HG03097 (cell line): ENCODE results near the gene NCEH1.
"Not testable (repeated sequence)": the region's sequence is repeated elsewhere in the genome, so short reads cannot be mapped to it uniquely, and the experiment has no call there.

Experiments
- ATAC-seq: cut with Tn5 transposase; IDR thresholded peaks from one replicate; pipeline ENCODE4 v1.9.1; 2021; ENCODE audit not compliant: unreplicated experiment, low FRiP score

Gene NCEH1

DNA sequence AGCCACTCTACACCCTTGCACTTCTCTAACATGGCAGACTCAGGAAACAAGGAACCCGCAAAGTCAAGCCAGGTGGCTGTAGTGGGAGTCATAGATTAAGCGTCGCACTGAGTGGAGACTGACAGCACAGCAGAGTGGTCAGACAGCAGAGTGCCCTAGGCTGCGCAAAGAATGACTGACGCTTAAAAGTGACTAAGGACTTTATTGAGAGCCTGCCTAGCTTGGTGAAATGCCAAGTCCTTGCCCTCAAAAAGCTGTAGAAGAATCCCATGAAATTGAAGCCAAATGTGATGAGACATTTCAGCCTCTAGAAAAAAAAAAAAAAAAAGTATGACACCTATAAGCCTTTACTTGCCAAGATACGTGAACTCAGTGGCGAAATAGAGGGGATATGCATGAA, 30.2 kb downstream of the NCEH1 start:
- no peak for ATAC-seq

- ATAC-seq: no peak
Measured at GRCh38 chr3:172679599-172679998, 31.3 kb downstream of the NCEH1 start.

- no peak for ATAC-seq
Measured at GRCh38 chr3:172678068-172678467, 32.8 kb downstream of the NCEH1 start.

DNA sequence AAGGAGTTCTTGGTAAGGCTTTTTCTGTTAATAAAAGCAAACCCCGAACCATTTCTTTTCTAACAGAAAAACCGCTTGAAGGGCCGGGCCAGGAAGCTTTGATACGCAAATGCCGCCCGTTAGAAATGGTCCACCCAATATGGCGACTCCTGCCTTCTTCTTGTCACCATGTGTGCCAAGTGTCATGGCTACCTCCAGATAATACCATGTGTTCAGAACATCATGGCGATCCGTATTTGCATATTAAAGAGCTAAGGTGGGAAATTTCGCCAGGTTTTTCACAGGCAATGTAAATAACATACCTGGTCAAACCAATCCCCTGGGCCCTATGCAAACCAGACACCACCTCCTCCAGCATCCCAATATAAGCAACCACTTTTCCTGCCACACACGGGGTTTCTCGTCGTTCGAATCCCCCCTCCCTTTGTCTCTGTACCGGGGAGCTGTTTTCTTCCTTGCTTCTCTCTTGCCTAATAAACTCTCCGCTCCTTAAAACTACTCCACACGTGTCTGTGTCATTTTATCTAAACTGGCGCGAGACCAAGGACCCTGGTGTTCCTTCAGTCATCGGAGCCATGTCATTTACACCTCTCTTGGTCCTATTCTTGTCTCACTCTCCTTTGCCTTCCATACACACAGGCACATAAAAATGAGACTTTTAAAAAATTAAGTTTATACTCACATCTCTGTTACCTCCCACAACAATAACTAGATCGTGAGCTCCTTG, 34.5 kb downstream of the NCEH1 start:
- no peak for ATAC-seq

GRCh38 chr3:172675441-172676193, 35.2 kb downstream of the NCEH1 start:
- no peak for ATAC-seq

- no peak for ATAC-seq
Measured at GRCh38 chr3:172673210-172673679, 37.6 kb downstream of the NCEH1 start.

DNA sequence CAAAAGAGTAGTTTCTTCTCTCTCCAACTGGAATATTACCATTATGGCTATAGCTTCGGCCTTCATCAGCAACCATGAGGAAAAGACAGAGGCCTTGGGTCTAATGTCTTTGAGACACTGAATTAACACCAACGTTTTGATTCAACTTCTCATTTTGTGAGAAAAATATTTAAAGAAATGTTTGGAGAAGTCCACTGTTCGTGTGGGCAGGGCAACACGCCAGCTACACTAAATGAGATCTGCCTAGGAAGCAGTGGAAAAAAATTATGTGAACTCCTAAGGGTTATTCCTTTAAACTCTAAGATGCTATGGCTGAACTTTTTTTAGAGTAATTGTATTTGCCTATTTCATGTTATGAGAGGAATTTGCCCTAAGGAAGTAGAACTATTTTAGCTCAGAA, 41.8 kb downstream of the NCEH1 start:
- no peak for ATAC-seq

GRCh38 chr3:172666873-172667694, 43.8 kb downstream of the NCEH1 start:
- peak; percentile 91 for ATAC-seq

- ATAC-seq: no peak
Measured at GRCh38 chr3:172666181-172666872, 44.5 kb downstream of the NCEH1 start.

- not testable (repeated sequence) for ATAC-seq
Measured at GRCh38 chr3:172665510-172665909, 45.4 kb downstream of the NCEH1 start.

GRCh38 chr3:172660421-172660820, 50.4 kb downstream of the NCEH1 start:
- ATAC-seq: not testable (repeated sequence)

GRCh38 chr3:172659246-172660002, 51.4 kb downstream of the NCEH1 start:
- ATAC-seq: no peak

- ATAC-seq: no peak
Measured at GRCh38 chr3:172658344-172659245, 52.3 kb downstream of the NCEH1 start.

DNA sequence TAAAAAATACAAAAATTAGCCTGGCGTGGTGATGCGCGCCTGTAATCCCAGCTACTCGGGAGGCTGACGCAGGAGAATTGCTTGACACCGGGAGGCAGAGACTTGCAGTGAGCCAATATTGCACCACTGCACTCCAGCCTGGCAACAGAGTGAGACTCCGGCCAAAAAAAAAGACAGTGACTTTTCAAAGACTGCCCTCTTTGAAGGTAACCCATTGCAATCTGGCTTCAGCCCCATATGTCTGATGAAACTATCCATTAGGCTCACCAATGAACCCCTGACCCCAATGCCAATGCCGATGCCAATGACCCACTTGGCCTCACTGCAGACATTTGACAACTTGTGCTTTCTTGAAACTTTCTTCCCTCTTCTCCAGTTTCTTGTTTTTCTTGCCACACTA, 54.3 kb downstream of the NCEH1 start:
- ATAC-seq: no peak

DNA sequence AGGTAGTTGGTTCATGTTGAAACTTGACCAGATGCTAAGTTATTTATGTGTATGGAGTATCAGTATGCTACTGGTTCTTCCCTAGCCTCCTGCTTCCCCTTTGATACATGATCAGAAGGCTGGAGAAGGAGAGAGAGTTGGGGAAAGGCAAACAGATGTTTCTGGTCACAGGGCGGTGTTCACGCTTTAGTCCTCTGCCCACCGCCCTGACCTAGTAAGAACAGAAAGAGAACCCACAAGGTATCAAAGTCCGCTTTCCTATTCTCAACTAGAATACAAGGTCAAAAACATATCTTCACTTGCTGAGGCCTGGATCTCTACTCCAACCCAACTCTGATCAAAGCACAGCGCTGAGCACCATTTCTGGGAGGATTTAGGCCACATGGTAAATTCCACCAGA, 55.5 kb downstream of the NCEH1 start:
- no peak for ATAC-seq

DNA sequence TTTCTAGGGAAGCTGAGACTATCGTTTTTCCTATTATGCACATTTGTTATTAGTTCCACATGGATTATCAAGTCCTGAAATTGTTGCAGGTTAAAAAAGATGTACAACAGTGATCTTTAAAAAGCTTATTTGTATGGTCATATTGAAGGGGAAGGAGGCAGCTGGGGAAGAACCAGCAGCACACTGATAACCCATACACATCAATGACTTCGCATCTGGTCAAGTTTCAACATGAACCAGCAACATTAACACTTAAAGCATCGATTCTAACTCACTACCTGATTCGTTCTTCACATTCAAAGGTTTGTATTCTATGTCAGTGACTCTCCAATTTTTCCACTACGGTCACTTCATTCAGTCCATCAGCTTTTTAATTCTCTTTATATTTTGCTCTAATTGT, 56.4 kb downstream of the NCEH1 start:
- ATAC-seq: no peak

DNA sequence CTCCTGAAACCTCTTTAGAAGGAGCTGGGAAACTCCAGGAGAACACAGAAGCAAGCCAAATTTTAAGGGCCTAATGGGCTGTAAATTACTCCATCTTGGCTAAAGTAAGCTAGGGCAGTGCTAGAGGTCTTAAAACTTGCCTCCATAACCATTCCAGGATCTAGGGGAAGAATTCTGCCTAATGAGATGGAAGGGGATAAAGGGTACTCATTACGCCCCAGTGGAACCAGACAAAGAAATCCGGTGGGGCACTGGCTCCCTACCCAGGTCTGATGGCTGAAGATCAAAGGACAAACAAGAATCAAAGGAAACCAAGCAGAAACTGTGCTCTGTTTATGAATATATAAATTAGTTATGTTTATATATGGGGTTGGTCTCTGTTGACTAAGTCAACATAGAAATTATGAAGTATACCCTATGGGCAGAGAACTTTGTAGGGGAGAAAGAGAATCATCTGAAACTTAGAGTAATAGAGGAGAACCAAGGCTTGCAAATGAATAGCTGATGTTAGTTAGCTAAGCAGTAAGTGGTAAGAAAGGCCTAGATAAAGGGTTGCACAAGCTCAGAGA, 57.8 kb downstream of the NCEH1 start:
- ATAC-seq: no peak

DNA sequence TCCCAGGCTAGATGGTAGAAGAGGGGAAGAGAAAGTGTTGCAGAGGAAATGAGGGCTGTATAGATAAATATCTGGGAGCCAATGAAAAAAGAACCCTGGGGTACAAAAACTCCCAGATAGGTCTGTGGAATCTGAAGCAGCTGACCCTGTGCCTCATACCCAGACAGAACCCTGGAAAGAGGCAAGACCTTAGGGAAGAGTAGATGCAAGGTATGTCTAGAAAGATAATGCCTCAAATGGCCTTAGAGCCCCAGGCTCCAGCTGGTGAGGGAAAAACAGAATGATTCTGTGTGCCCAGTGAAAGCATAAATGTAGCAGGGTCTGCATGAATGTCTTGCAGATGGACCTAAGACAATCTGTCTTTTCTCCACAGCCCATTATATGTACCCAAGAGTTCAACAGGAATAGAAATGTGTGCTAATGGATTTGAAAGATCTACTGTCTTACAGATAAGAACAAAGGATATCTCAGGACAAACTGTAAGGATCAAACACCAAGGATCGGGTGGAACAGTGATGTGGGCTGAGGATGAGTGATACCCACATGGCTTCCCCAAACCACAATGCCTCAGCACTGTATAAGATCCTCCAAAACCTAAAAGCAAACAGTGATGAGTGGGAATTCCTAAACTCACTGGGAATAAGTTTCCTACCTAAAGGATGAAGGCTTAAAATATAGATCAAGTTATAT, 58.8 kb downstream of the NCEH1 start:
- no peak for ATAC-seq
